GM10266 (cell line): ENCODE measurements around the gene LMX1A.

Experiments
- DNase-seq: peaks from one replicate; pipeline ENCODE4 v3.0.0; 2012; ENCODE audit errors: extremely low spot score
- CTCF ChIP-seq: IDR thresholded peaks from 2 replicates; pipeline ENCODE4 v1.5.1; 2012; ENCODE audit warnings: mild to moderate bottlenecking, low read depth; ENCODE audit not compliant: control insufficient read depth, insufficient read depth; ENCODE audit errors: missing control alignments

Gene LMX1A

GRCh38 chr1:165152727-165153126, 203.8 kb downstream of the LMX1A start:
- no peak for TF ChIP-seq CTCF
- DNase-seq: no peak

GRCh38 chr1:165152109-165152508, 204.4 kb downstream of the LMX1A start:
- no peak for TF ChIP-seq CTCF
- DNase-seq: no peak
